ENCODE results near the gene C2CD3.
A peak's percentile ranks its signal among the peaks of the same experiment; 100 is the strongest.

C2CD3 gene, protein sequence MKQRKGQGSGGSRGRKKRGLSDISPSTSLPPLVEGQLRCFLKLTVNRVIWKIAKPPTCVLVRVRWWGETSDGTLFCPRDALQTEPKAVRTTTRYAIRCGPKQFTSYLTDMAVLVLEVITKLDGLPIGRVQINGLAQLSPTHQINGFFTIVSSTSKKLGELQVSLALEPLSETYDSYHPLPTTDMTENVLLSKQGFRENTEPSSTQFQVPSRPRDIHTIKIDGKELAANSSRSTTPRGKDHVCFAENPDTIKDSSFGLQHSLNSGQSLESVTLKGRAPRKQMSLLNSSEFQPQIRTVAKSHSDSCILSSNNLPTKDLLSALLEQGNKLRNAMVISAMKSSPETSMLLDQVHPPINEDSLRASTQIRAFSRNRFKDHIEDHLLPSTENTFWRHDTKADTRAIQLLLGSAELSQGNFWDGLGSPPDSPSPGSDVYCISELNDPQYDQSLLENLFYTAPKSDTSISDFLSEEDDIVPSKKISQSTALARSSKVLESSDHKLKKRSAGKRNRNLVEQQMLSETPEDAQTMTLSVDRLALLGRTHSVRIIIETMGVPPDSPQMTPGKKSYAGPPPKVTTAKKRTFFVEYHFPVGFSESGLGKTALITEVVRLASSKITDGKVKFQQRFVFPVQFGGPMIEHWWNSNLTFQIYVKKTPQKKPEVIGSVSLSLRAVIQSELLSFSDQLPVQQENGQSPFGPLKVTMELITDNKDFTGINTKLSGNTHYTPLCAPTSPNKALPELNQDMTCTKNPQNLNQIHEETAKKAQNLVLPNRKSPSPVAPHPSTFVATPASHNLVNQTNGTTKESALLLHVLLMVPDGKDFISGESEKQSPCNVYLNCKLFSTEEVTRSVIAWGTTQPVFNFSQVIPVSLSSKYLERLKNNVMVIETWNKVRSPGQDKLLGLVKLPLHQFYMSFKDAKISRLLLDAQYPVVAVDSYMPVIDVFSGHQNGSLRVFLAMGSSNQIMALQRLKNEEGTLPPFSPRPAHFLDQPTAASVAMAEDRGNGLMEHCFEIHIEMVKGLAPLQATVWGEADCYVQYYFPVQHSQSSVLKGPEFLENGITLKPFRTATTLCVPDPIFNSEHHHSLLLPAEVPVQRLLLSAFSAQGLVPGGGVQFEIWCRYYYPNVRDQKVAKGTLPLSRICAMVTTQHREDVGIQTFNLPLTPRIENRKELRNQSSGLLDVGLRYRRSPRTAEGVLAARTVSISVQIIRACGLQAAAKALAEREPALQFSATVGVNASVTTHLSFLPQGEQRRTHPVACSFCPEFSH (N-terminal part only)

DNA sequence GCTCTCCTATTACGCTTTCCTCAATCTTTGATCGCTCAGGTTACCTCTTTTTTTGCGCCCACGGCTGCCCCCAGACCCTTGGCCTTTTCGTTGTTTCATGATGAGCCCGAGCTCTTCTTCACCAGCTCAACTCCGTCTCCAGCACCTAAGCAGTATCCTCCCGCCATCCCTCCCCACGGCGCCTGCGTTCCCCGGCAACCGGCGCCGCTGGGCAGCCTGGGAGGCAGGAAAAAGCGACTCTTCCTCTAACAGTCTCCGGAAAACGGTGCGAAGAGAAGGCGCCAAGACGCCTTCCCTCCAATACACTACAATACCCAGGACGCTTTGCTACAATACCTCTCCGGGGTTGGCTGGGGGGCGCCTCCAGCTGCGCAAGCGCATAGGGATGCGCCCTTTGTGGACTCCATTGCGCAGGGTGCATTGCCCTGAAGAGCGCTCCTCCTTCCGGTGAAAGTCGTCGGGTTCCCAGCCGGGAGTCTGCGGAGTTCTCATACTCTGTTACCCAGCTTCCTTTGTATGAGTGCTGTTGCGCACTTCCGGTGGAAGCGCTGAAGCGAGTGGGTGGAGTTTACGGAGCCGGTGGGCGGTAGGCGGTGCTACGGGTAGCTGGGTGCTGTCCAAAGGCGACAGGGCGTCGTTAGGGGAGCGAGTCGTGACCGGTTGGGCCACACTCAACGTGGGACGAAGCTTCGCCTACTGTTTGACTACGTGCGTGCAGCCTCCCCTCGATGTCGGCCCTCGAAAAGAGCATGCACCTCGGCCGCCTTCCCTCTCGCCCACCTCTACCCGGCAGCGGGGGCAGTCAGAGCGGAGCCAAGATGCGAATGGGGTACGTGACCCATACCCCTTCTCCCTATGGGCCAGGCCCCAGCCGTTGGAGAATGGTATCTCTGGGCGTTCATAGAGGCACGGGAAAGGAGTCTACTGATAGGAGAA, at the start of gene C2CD3, which contains the start of gene PPME1:
TSS of gene C2CD3 (minus strand) at position 309 of the 936 bp plus-strand sequence. CDS start at position 99, 210 bp downstream.
TSS of gene PPME1 (plus strand) at position 596 of the 936 bp plus-strand sequence. CDS start at position 729, 133 bp downstream.
- DNase-seq (ENCODE audit: low read depth in 2 of 2) = peak; percentile 97 to 99

DNA sequence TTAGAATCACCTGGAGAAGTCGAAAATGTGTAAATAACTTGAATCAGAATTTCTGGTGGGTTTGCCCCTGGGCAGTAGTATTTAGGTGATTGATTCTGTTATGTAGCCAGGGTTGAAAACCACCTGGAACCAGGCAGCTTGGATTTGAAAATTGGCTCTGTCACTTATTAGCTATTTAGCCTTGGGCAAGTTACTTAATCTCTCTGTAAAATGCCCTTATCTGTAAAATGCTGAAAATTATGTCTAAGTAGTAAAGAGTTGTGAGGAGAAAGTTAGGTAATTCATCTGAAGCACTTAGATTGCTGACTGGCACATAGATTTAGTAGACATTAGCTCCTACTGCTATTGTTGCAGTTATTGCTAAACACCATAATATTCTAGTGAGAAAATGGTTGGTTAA, 49.6 kb upstream of the C2CD3 start:
- DNase-seq (ENCODE audit: low read depth in 2 of 2) = no peak

DNA sequence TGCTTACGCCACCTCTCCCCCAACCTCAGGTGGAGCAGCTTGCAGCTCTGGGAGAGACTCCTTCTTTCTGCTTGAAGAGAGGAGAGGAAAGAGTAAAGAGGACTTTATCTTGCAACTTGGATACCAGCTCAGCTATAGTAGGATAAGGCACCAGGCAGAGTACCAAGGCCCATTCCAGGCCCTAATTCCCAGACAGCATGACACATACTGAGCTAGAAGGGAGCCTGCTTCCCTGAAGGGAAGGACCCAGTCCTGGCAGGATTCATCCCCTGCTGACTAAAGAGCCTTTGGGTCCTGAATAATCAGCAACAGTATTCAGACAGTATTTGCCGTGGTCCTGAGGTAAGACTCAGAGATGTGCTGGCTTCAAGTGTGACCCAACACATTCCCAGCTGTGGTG, 41.7 kb upstream of the C2CD3 start:
- no peak for DNase-seq (ENCODE audit: low read depth in 2 of 2)

DNA sequence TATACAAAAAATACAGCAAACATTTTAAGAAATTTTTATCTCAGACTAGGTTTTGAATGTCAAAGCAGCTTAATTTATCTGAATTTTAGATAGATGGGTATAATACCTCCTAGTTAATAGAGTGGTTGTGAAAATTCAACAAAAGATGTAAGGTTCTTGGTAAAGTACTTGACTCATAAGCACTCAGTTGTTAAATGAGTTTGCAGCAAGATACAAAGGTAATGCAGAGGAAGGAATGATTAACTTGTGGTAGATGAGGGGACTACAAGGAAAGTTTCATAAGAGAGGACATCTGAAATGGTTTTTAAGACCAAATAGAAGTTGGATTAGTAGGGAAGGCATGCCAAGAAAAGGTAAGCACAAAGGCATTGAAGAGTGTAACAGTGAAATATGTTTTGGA, 37.7 kb upstream of the C2CD3 start:
- no peak for DNase-seq (ENCODE audit: low read depth in 2 of 2)

DNA sequence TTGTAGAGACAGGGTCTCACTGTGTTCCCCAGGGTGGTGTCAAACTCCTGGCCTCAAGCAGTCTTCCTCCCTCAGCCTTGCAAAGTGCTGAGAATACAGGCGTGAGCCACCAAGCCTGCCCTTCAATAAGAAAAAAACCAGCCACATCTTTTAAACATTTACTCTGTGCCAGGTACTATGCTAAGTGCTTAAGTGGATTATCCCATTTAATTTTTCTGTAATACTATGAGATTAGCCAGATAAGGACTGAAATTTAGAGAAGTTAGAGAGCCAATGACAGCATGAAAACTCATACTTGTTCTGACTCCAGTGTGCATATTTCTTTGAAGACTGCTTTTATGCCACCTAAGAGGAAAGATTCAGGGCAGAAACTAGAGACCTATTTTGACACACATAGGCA, 35.9 kb upstream of the C2CD3 start:
- no peak for DNase-seq (ENCODE audit: low read depth in 2 of 2)

DNA sequence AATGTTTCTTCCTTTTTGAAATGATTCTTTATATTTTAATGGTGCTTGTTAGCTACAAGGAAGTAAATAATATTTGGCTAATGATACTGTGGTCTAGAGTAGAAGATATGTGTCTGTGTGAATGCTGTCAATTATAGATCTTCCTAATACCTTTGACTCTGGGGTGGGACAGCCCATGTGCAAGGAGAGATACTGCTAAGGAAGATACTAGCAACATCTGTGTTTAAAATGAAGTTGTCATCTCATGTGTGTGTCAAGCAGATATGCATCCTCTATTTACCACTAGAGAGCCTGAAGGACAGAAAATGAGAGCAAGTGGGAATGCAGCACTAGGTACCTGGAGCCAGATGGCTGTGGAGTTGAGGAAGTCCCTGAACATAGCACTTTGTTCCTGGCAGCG, 34.4 kb upstream of the C2CD3 start:
- no peak for DNase-seq (ENCODE audit: low read depth in 2 of 2)

DNA sequence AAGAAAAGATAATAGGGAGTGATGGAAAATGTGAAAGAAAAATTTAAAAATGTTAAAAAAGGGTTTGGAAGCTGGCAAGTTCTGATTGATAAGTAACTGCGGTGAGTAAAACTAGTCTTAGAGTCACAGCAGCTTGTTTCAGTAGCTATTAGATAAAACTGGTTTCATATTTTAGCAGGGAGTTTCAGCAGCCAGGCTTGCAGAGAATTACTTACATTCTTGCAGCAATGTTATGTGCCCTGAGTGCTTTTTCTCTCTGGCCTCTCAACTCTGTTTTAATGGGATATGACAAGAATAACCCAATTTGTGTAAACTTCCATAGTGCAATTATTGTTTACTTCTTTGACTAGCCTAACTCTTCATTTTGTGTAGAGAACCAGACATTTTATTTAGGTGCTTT, 33.9 kb upstream of the C2CD3 start:
- no peak for DNase-seq (ENCODE audit: low read depth in 2 of 2)

DNA sequence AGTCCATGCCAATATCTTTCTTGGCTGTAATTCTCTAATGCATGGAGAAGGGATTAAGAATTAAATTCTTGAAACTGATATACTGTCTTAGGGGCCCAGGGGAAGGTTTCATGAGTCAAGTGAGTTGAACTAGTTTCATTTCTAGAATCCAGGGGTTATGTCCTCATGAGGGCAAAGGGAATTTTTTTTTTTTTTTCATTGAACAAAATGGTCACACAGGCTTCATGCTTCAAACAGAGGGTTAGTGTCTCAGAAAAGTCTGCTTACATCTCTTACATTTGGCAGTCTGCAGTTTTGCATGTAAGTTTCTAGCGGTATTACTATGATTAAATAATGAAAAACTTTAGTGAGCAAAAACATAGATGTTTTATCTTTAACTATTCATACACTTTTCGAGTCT, 33.2 kb upstream of the C2CD3 start:
- DNase-seq (ENCODE audit: low read depth in 2 of 2) = no peak

DNA sequence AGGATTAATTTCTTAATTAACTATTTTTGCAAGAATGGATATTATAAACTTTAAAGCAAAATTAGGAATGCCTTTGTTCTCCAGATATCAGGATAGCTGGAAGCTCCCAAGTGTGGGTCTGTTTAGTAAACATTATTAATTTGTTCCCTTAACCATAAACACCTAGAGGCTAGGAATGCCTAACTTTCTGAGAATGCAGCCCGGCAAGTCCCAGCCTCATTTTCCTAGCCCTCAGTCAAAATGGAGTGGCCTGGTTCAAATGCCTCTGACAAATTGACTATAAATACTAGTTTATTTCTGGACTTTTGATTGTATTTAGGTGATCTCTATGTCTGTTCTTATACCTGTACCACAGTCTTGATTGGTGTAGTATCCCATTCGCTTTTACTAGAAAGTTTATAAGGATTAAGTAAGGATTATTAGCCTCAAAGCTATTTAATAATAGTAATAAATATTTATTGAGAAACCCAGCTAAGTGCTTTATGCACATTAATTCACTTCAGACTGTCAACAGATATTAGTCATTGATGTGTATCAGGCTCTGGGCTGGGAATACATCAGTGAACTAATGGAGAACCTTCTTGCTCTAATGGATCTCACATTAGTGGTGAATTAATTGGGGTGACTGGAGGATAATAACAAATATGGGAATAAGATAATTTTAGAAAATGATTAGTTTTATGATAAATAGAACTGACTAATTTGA, 26.1 kb upstream of the C2CD3 start:
- no peak for DNase-seq (ENCODE audit: low read depth in 2 of 2)

DNA sequence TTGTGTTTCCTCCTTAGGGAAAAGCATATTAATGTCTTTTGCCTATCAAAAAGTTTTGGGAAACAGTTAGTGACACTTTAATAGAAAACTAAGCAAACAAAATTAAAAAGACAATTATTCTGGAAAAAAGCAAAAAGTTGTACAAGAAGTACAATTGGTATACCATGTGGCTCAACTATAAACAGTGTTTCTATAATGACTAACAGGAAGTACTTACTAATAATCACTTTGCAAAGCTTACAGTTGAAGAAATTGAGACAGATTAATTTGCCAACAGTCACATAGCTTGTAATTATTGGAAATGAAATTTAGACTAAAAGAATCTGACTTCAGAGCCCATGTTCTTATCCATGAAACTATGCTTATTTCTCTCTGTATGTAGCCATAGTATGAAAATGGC, 25.0 kb upstream of the C2CD3 start:
- DNase-seq (ENCODE audit: low read depth in 2 of 2) = no peak

DNA sequence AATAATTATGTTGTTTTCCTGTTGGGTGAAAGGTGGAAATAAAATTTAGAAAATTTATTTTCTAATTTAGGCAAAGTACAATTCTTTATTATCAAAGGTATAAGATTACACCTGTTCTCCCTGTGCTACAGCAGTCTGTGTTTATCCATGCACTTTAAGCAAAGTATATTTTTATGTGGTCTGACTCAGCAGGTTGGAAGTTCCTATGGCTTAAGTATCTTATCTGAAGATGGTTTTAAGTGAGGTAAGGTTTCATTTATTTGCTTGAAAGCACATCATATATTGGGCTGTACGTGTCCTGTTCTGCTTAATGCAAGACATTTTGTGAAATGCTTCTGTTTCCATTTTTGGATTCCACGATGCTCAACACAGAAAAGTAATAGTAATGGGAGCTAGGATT, 14.9 kb upstream of the C2CD3 start:
- no peak for DNase-seq (ENCODE audit: low read depth in 2 of 2)

DNA sequence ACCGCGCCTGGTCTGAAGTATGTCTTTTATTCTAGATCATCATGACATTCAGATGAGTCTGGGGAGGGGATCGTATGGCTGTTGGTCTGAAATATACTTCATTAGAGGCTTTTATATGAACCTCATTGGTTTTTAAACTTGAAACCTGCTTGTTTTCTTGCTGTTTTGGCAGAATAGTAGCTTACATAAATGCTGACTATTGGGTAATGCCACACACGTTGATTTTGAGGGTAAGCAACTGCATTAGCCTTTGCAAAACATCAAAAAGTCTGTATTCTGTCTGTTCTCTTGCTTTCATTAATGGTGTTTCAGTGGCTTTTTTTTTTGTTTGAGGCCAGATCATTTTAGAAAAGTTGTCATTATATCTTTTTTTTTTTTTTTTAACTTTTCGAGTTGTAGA, 14.5 kb upstream of the C2CD3 start:
- DNase-seq (ENCODE audit: low read depth in 2 of 2) = no peak

DNA sequence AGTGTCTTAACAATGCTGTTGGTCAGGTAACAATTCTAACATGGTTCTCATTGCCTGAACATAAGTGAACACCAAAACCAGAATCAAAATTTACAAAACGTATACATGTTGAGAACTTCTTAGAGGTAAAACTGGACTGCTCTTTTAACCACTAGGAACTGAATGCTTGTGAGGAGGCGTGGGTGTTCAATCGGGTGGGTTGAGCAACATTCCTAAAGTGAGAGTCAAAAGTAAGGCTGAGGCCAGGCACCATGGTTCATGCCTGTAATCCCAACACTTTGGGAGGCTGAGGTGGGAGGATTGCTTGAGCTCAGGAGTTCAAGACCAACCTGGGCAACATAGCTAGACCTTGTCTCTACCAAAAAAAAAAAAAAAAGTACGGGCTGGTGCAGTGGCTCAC, 11.8 kb upstream of the C2CD3 start:
- DNase-seq (ENCODE audit: low read depth in 2 of 2) = no peak

DNA sequence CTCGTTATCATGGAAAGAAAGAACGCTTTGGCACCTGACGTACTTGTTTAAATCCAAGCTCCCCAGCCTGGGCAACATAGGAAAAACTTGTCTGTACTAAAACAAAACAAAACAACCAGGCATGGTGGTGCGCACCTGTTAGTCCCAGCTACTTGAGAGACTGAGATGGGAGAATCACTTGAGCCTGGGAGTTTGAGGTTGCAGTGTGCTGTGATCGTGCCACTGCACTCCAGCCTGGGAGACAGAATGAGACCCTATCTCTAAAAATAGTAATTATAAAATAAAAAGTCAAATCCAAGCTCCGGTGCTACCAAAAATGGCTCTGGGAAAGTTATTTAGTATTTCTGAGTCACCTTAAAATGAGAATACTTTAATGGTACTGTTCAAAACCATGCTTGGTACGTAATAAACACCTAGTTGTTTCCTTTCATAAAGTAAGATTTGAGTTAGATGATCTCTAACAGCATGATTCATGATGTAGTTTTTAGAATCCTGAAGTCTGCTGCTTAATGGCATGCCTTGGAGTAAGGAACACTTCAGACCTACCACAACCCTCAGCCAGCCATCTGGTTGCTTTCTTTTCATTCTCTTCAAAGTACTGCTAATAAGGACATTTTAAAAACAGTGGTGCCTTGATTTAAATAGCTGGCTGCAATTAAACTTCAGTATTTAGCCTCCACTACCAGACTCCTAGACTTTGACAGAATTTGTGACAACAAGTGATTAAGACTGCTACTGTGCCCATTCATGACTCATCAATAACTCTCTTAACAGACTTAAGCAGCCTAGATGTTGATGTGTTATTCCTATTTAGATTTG, 8.6 kb upstream of the C2CD3 start:
- no peak for DNase-seq (ENCODE audit: low read depth in 2 of 2)

DNA sequence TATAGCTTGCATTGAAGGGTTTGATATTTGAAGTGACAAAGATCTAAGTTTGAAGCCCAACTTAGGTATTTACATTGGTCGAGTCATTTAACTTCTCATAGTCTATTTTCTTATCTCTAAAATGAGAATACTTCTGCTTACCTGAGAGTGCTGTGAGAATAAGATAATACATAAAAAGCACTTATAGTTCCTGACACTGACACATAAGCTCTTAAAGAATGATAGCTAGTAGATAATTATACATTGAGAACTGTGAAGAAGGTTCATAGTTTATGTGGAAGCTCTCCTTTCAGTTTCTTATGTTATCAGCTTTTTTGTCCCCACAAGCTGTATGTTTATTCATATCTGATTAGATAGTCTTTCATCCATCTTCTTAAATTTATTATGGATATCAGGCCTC, 5.1 kb upstream of the C2CD3 start:
- DNase-seq (ENCODE audit: low read depth in 2 of 2) = no peak

DNA sequence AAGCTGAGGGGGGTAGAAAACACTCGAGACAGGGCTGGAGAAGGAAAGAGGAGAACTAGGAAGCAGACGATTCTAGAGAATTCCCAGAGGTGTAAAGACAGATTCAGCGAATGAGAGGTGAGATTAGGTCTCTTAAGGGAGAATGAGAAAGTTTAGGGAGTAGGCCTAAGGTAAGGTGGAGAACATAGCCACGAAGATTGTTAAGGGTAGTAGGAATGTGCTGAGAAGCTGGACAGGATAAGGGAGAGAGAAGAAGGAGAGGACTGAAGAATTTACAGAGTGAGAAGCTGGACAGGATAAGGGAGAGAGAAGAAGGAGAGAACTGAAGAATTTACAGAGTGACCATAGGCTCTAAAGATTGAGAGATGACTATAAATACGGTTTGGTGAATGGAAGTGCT, 1.2 kb upstream of the C2CD3 start:
- DNase-seq (ENCODE audit: low read depth in 2 of 2) = no peak

DNA sequence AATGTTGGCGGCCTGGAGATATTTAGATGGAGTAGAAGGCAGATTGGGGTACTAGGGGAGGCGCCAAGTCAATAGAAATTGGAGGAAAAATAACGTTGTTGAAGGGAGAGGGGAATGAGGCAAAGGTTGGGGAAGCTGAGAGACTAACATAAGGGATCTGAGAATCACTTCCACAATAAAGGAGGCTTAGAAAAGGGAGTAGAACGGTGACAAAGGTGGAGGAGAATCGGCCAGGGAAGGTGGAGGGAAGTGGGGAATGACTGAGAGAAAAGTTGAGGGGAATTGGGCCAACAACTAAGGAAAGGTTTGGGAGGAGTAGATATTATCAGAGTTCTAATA, 797 bp upstream of the C2CD3 start:
- DNase-seq (ENCODE audit: low read depth in 2 of 2) = no peak

DNA sequence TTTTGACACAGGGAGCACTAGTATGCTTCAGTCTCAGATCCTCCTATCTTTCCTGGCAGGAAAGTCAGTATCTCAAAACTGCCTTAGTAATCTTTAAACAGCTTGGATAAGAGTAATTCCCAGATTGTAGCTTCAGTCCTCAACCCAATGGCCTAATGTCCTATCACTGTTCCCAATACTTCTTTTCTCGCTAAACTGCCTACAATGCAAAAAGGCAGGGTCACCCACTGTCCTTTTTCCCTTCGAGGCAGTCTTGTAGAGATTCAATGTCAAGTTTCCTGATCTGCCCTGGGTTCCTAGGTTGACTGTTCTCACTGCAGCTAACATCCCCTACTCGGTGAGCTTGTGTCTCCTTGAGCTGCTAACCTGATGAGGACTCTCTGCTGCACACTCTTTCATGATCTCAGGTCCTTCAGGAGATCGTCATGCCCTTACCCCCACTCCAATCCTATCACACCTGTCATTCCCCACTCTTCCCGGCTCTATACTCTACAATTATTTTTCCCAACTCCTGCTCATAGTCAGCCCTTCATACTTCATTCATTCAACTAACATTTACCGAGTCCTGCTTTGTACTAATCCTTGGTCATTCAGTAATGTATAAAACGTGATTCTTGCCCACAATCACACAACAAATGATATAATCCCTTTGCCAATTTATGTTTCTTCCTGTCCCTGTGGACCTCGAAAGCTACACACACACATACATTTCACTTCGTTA, 904 bp downstream of the C2CD3 start:
- DNase-seq (ENCODE audit: low read depth in 2 of 2) = no peak

DNA sequence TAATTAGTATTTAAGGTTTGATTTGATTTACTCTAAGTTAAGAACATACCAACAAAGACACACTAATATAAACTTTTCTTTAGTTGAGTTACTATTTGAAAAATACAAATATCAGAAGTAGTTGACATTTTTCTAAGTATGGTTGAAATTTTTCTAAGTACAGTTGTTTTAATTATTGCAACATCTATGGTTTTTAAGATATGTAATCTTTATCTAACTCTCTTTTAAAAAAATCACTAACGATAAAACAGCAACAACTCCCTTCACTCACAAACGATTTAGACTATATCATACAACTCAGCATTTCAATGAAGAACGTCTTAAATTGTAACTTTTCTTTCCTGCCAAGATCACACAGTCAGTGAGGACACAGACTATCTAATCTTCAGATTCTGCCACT, 2.0 kb downstream of the C2CD3 start:
- no peak for DNase-seq (ENCODE audit: low read depth in 2 of 2)

Data from stimulated activated CD8-positive, alpha-beta memory T cell treated with anti-CD3 and anti-CD28 coated beads, Interleukin-15, amount 100 ng/mL, for 48 hours (primary cell).